Measurements from ENCODE around the gene STK32A.

STK32A gene

GRCh38 chr5:147396070-147396823, 161.4 kb downstream of the STK32A start:
- DNase-seq: peak; percentile 51

GRCh38 chr5:147397616-147398015, 162.8 kb downstream of the STK32A start:
- no peak for DNase-seq

- DNase-seq: no peak
Observed at GRCh38 chr5:147398860-147399259, 164.0 kb downstream of the STK32A start.

- no peak for DNase-seq
Observed at GRCh38 chr5:147400126-147400809, 165.4 kb downstream of the STK32A start.

- DNase-seq: peak; percentile 81
Observed at GRCh38 chr5:147400881-147401280, 166.1 kb downstream of the STK32A start.

- peak; percentile 90 for DNase-seq
Observed at GRCh38 chr5:147403651-147404640, 169.1 kb downstream of the STK32A start.

GRCh38 chr5:147404706-147405105, 169.9 kb downstream of the STK32A start:
- no peak for DNase-seq

GRCh38 chr5:147406636-147407035, 171.8 kb downstream of the STK32A start:
- no peak for DNase-seq

- DNase-seq: no peak
Observed at GRCh38 chr5:147407094-147407681, 172.4 kb downstream of the STK32A start.

- peak; percentile 7 for DNase-seq
Observed at GRCh38 chr5:147408980-147409379, 174.2 kb downstream of the STK32A start.

- peak; percentile 40 for DNase-seq
Observed at GRCh38 chr5:147410496-147411358, 175.9 kb downstream of the STK32A start.

- no peak for DNase-seq
Observed at GRCh38 chr5:147411359-147412319, 176.8 kb downstream of the STK32A start.

- no peak for DNase-seq
Observed at GRCh38 chr5:147412561-147412960, 177.7 kb downstream of the STK32A start.

GRCh38 chr5:147413266-147413665, 178.4 kb downstream of the STK32A start:
- no peak for DNase-seq

- DNase-seq: peak; percentile 72
Observed at GRCh38 chr5:147415651-147416050, 180.8 kb downstream of the STK32A start.

- no peak for DNase-seq
Observed at GRCh38 chr5:147417135-147417813, 182.4 kb downstream of the STK32A start.

GRCh38 chr5:147418613-147419012, 183.8 kb downstream of the STK32A start:
- DNase-seq: no peak

GRCh38 chr5:147426640-147427327, 192.0 kb downstream of the STK32A start:
- DNase-seq: no peak

All from inflammatory macrophage treated with lipopolysaccharide for 4 hours (primary cell).